GM12892 (cell line): ENCODE data around the gene ZFAND2A.

Experiments
- POLR2A ChIP-seq: IDR thresholded peaks from 2 replicates; pipeline ENCODE4 v1.6.1; 2011; ENCODE audit warnings: low read depth, low read length, control low read depth
- TAF1 ChIP-seq: IDR thresholded peaks from 2 replicates; pipeline ENCODE4 v1.6.1; 2011; ENCODE audit warnings: low read depth, mild to moderate bottlenecking, control low read depth, low read length, borderline replicate concordance

DNA sequence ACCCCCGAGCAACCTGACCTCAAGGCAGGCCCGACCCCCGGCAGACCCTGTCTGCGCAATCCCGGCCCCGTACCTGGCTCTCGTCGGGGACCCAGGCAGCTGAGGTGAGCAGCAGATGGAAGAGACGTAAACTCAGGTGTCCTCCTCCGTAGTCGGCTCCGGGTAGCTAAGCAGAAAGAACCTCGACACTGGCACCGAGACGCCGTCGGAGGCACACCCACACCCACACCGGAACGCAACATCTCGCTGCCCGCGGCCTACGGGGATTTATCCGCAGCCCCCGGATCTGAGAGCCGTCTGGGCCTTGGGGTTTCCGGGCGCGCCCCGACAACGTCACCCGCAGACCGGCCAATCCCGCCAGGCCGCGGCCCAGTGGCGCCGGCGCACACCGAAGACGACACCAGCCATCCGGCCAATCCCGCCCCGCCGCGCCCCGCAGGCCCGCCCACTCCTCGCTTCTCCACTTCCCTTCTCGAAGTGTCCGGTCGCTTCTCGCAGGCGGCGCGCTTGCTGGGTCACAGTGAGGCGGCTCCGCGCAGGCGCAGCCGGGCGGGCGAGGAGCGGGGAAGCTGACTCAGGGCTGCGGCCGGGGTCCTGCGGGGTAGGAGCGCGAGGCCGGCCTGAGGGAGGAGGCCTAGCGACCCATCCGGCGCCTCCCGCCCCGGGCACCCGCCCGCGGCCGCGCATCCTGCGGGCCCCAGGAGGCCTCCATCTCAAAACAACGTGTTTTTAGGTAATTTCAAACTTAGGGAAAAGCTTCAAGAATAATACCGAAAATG lies at the start of gene ZFAND2A:
- no peak for TF ChIP-seq TAF1
- TF ChIP-seq POLR2A, result peak; percentile 77
